ENCODE data around the gene TNXB. TPM values are rescaled to one million over a fixed set of nuclear protein-coding genes. Genes with fewer than 3 reads are reported as not detected.
"Not testable (repeated sequence)": the region's sequence is repeated elsewhere in the genome, so short reads cannot be mapped to it uniquely, and the experiment has no call there.

Gene TNXB
- total and polyA plus RNA-seq, 2 of the 4 experiments (the other 2 are of a cell fraction): 0.05 TPM; not detected in 1

- POLR2A ChIA-PET (ENCODE audit: unreplicated experiment); H2AK5ac ChIP-seq (ENCODE audit: low read depth, low read length); CTCF ChIA-PET; H3K4me2 ChIP-seq (ENCODE audit: low read depth, low read length); BruUV-seq (replicated peaks); H3K23ac ChIP-seq (ENCODE audit: low read depth, low read length); H3K36me3 ChIP-seq (ENCODE audit: control insufficient read depth, insufficient read depth, low read length); H2BK20ac ChIP-seq (ENCODE audit: low read depth, low read length); dilution Hi-C loops (cut with HindIII; ENCODE audit: low sequenced_read_pairs, unreplicated experiment); H3K9me3 ChIP-seq (ENCODE audit: control insufficient read depth, insufficient read depth, low read length); H3K27ac ChIP-seq (ENCODE audit: insufficient read depth, low read length); H3K9ac ChIP-seq (ENCODE audit: low read depth, low read length); H3K4ac ChIP-seq (ENCODE audit: low read depth, low read length); H3K4me3 ChIP-seq (ENCODE audit: insufficient read depth, low read depth, low read length); H3K79me1 ChIP-seq (ENCODE audit: low read depth in 1 of 2, low read length in 2 of 2); DNase-seq; H3K9me1 ChIP-seq (ENCODE audit: insufficient read depth, low read length); H3K18ac ChIP-seq (ENCODE audit: low read depth, low read length); H3K56ac ChIP-seq (ENCODE audit: extremely low read depth, insufficient read depth, low read length); H3K14ac ChIP-seq (replicated peaks; ENCODE audit: low read depth, low read length); H4K91ac ChIP-seq (ENCODE audit: insufficient read depth, low read depth, low read length); H4K5ac ChIP-seq (ENCODE audit: low read depth, low read length); H2BK120ac ChIP-seq (ENCODE audit: low read depth, low read length); H4K8ac ChIP-seq (ENCODE audit: low read depth in 2 of 2, low read length in 2 of 2); in situ Hi-C loops (cut with MboI; ENCODE audit: low sequenced_read_pairs); H2AFZ ChIP-seq (replicated peaks; ENCODE audit: low read length, poor library complexity); H2BK5ac ChIP-seq (ENCODE audit: low read depth, low read length, poor library complexity, severe bottlenecking); ATAC-seq (ENCODE audit: low read depth); H2AK9ac ChIP-seq (replicated peaks; ENCODE audit: low read depth, low read length, poor library complexity); H4K20me1 ChIP-seq (ENCODE audit: insufficient read depth, low read length); H2BK15ac ChIP-seq (ENCODE audit: low read depth, low read length): not testable (repeated sequence)
- intact Hi-C loops (cut with micrococcal nuclease): loop anchor here (2.0 to 10.0 kb wide), 2 partner anchors 65 to 105 kb away; partner anchors contain the start of genes PPT2 and PRRT1
- H3K27me3 ChIP-seq (ENCODE audit: control insufficient read depth, insufficient read depth, low read length): peaks cover 32% of the 10 kb centered on the region
- H3K4me1 ChIP-seq (ENCODE audit: control insufficient read depth, insufficient read depth, low read length): peaks cover 16% of the 10 kb centered on the region; the same call in 1 of the 2 replicates
- no CpG with 5 or more reads among the region's 11 CpGs for WGBS, 2 experiments (ENCODE audit: extremely low coverage in 2 of 2, insufficient read length in 1 of 2)
These were observed 59.4 kb downstream of the TNXB start for GRCh38 chr6:32049736-32050135.

GRCh38 chr6:32049149-32049548, 60.0 kb downstream of the TNXB start:
- Histone ChIP-seq H3K4me1 (ENCODE audit: control insufficient read depth, insufficient read depth, low read length) (peaks cover 16% of the 10 kb centered on the region; the same call in 1 of the 2 replicates), H3K27me3 (ENCODE audit: control insufficient read depth, insufficient read depth, low read length) (peaks cover 28% of the 10 kb centered on the region)
- dilution Hi-C loops (cut with HindIII; ENCODE audit: low sequenced_read_pairs, unreplicated experiment); H4K5ac ChIP-seq (ENCODE audit: low read depth, low read length); H4K20me1 ChIP-seq (ENCODE audit: insufficient read depth, low read length); H3K36me3 ChIP-seq (ENCODE audit: control insufficient read depth, insufficient read depth, low read length); in situ Hi-C loops (cut with MboI; ENCODE audit: low sequenced_read_pairs); H3K56ac ChIP-seq (ENCODE audit: extremely low read depth, insufficient read depth, low read length); BruUV-seq (replicated peaks); H3K14ac ChIP-seq (replicated peaks; ENCODE audit: low read depth, low read length); H3K79me1 ChIP-seq (ENCODE audit: low read depth in 1 of 2, low read length in 2 of 2); H2AK9ac ChIP-seq (replicated peaks; ENCODE audit: low read depth, low read length, poor library complexity); H3K9ac ChIP-seq (ENCODE audit: low read depth, low read length); ATAC-seq (ENCODE audit: low read depth); H3K9me1 ChIP-seq (ENCODE audit: insufficient read depth, low read length); H4K8ac ChIP-seq (ENCODE audit: low read depth in 2 of 2, low read length in 2 of 2); H3K23ac ChIP-seq (ENCODE audit: low read depth, low read length); H4K91ac ChIP-seq (ENCODE audit: insufficient read depth, low read depth, low read length); H2AK5ac ChIP-seq (ENCODE audit: low read depth, low read length); H3K4ac ChIP-seq (ENCODE audit: low read depth, low read length); H2BK5ac ChIP-seq (ENCODE audit: low read depth, low read length, poor library complexity, severe bottlenecking); H2BK120ac ChIP-seq (ENCODE audit: low read depth, low read length); H2AFZ ChIP-seq (replicated peaks; ENCODE audit: low read length, poor library complexity); H3K4me3 ChIP-seq (ENCODE audit: insufficient read depth, low read depth, low read length); H3K27ac ChIP-seq (ENCODE audit: insufficient read depth, low read length); POLR2A ChIA-PET (ENCODE audit: unreplicated experiment); H3K18ac ChIP-seq (ENCODE audit: low read depth, low read length); H2BK15ac ChIP-seq (ENCODE audit: low read depth, low read length); H3K4me2 ChIP-seq (ENCODE audit: low read depth, low read length); H3K9me3 ChIP-seq (ENCODE audit: control insufficient read depth, insufficient read depth, low read length); DNase-seq; H2BK20ac ChIP-seq (ENCODE audit: low read depth, low read length): not testable (repeated sequence)
- intact Hi-C loops (cut with micrococcal nuclease): loop anchor here (2.0 to 10.0 kb wide), 2 partner anchors 66 to 106 kb away; partner anchors contain the start of genes PPT2 and PRRT1
- WGBS, 2 experiments (ENCODE audit: extremely low coverage in 2 of 2, insufficient read length in 1 of 2): 80% methylated on average over 1 of the region's 21 CpGs; no CpG with 5 or more reads in 1 of the 2 experiments
- CTCF ChIA-PET: interaction anchor here (0.5 to 1.0 kb wide), 2 partner anchors 70 to 116 kb away, joined by 3 read pairs; no protein-coding TSS in a partner anchor
